HepG2 (cell line): ENCODE measurements around the gene ZFP62. TPM values are rescaled to one million over a fixed set of nuclear protein-coding genes. Genes with fewer than 3 reads are reported as not detected.
"Not testable (repeated sequence)": the region's sequence is repeated elsewhere in the genome, so short reads cannot be mapped to it uniquely, and the experiment has no call there.

Source experiments
- ATAC-seq: fragments of 200-7000 bp; cut with Tn5 transposase; 3 replicates; pipeline ENCODE4 v1.9.1; 2020; ENCODE audit warnings: mild to moderate bottlenecking, moderate library complexity
- BruUV-seq: library from RNA; stranded (reverse); fragments of 400-500 nt; replicated peaks from 2 replicates; lab custom pipeline; 2021; lab: Mats Ljungman, UMichigan
- CTCF ChIA-PET: fragments of 300-600 bp; formaldehyde crosslinking; extraction: SDS; loops from one replicate; lab custom pipeline; 2021; ENCODE audit warnings: low total read pairs, inconsistent platforms, low intra/inter-chr PET ratio; lab: Yijun Ruan, JAX
- POLR2A ChIA-PET: fragments of 350-600 bp; sonication (Branson Sonifier 250); formaldehyde crosslinking; loops from one replicate; lab custom pipeline; 2020; ENCODE audit warnings: antibody characterized with exemption, inconsistent platforms; lab: Yijun Ruan, JAX
- DNase-seq: peaks from one replicate; pipeline ENCODE4 v3.0.0-alpha.2; 2015; ENCODE audit warnings: low spot score
- FAIRE-seq: peaks from 3 replicates; lab custom pipeline; 2011; peaks lifted over from hg19 to GRCh38; lab: Jason Lieb, UNC
- H2AFZ ChIP-seq: one replicate; pipeline ENCODE4 v1.6.1; 2011; ENCODE audit warnings: low read length, inconsistent platforms
- H3K27ac ChIP-seq: fragments of 300-600 bp; 3 replicates; pipeline ENCODE4 v1.8.0; 2011; ENCODE audit warnings: mixed run types, mild to moderate bottlenecking, mixed read lengths, low read length, inconsistent platforms; ENCODE audit not compliant: insufficient read depth; ENCODE audit errors: extremely low read length
- H3K27me3 ChIP-seq, 2 experiments: fragments of 200-600 bp in 1 of 2; 2 replicates in 1 of 2; 3 replicates in 1 of 2; pipeline versions ENCODE4 v1.6.0 to v1.8.0; 2011; ENCODE audit warnings: low read length in 2 of 2, mild to moderate bottlenecking in 2 of 2, moderate library complexity in 2 of 2, inconsistent platforms in 1 of 2; ENCODE audit not compliant: insufficient read depth in 2 of 2, control insufficient read depth in 1 of 2
- H3K36me3 ChIP-seq, 2 experiments: fragments of 200-600 bp in 1 of 2; replicated peaks in 1 of 2; 2 replicates in 1 of 2; 3 replicates in 1 of 2; pipeline versions ENCODE4 v1.5.1 to v1.8.0; 2011; ENCODE audit warnings: low read length in 2 of 2, inconsistent platforms in 1 of 2; ENCODE audit not compliant: insufficient read depth in 2 of 2, control insufficient read depth in 1 of 2
- H3K4me1 ChIP-seq: 2 replicates; pipeline ENCODE4 v1.5.1; 2012; ENCODE audit warnings: low read length, inconsistent platforms; ENCODE audit not compliant: insufficient read depth
- H3K4me2 ChIP-seq: 2 replicates; pipeline ENCODE4 v1.6.0; 2011; ENCODE audit warnings: low read depth, low read length, inconsistent platforms
- H3K4me3 ChIP-seq, 3 experiments: fragments of 200-600 bp in 1 of 3; sonication (generic), shearing (Covaris generic) in 1 of 3; replicated peaks in 1 of 3; 2 replicates each; pipeline ENCODE4 v1.5.1; 2011 to 2016; ENCODE audit warnings: low read length in 3 of 3, inconsistent platforms in 2 of 3, low read depth in 2 of 3, mild to moderate bottlenecking in 2 of 3, control low read depth in 1 of 3, mixed read lengths in 1 of 3; ENCODE audit not compliant: insufficient read depth in 1 of 3
- H3K79me2 ChIP-seq: one replicate; pipeline ENCODE4 v1.6.1; 2011; ENCODE audit warnings: low read length, inconsistent platforms; ENCODE audit not compliant: insufficient read depth
- H3K9ac ChIP-seq: 2 replicates; pipeline ENCODE4 v1.6.0; 2011; ENCODE audit warnings: mild to moderate bottlenecking, low read depth, low read length, inconsistent platforms; ENCODE audit not compliant: insufficient read depth
- H3K9me3 ChIP-seq: 2 replicates; pipeline ENCODE4 v1.5.1; 2012; ENCODE audit warnings: mild to moderate bottlenecking, low read length
- H4K20me1 ChIP-seq: 2 replicates; pipeline ENCODE4 v1.6.0; 2011; ENCODE audit warnings: inconsistent platforms, mild to moderate bottlenecking, low read length, moderate library complexity; ENCODE audit not compliant: insufficient read depth
- ATRX ChIP-seq: sonication (generic); formaldehyde crosslinking; IDR thresholded peaks from 2 replicates; pipeline ENCODE4 v1.4.0; 2020; ENCODE audit warnings: missing genetic modification reagents, borderline replicate concordance
- BRD4 ChIP-seq: sonication (generic); formaldehyde crosslinking; IDR thresholded peaks from 2 replicates; pipeline ENCODE4 v1.4.0; 2020; ENCODE audit warnings: missing genetic modification reagents
- HNF1A ChIP-seq, 2 experiments: sonication (generic) in 1 of 2; formaldehyde crosslinking in 1 of 2; IDR thresholded peaks; 2 replicates each; pipeline versions ENCODE4 v1.4.0 to v1.6.1; 2016 to 2020; ENCODE audit warnings: borderline replicate concordance in 1 of 2, low read depth in 1 of 2, mild to moderate bottlenecking in 1 of 2, missing genetic modification reagents in 1 of 2
- JUN ChIP-seq: sonication (generic); formaldehyde crosslinking; IDR thresholded peaks from 2 replicates; pipeline ENCODE4 v1.4.0; 2020; ENCODE audit warnings: mild to moderate bottlenecking, missing genetic modification reagents
- KDM5B ChIP-seq: sonication (generic); formaldehyde crosslinking; IDR thresholded peaks from 2 replicates; pipeline ENCODE4 v1.4.0; 2020; ENCODE audit warnings: missing genetic modification reagents, mild to moderate bottlenecking, borderline replicate concordance
- KLF16 ChIP-seq, 2 experiments: sonication (generic) in 1 of 2; formaldehyde crosslinking in 1 of 2; IDR thresholded peaks; 2 replicates each; pipeline versions ENCODE4 v1.6.1 to v1.8.0; 2016 to 2023; ENCODE audit warnings: missing genetic modification reagents in 2 of 2, missing compliant biosample characterization in 1 of 2
- PRDM10 ChIP-seq: sonication (generic); formaldehyde crosslinking; IDR thresholded peaks from 2 replicates; pipeline ENCODE4 v1.4.0; 2020; ENCODE audit warnings: low read depth, missing genetic modification reagents
- RARA ChIP-seq: IDR thresholded peaks from 2 replicates; pipeline ENCODE4 v1.6.1; 2016; ENCODE audit warnings: missing genetic modification reagents, missing compliant biosample characterization
- SAFB2 ChIP-seq: sonication (generic); formaldehyde crosslinking; IDR thresholded peaks from 2 replicates; pipeline ENCODE4 v1.5.1; 2020; ENCODE audit warnings: missing genetic modification reagents, low read depth, mild to moderate bottlenecking, borderline replicate concordance
- SP1 ChIP-seq, 2 experiments: fragments of 450-650 bp in 1 of 2; sonication (generic) in 1 of 2; formaldehyde crosslinking in 1 of 2; IDR thresholded peaks; 2 replicates each; pipeline versions ENCODE4 v1.4.0 to v1.6.1; 2016 to 2020; ENCODE audit warnings: missing genetic modification reagents in 1 of 2
- ZNF205 ChIP-seq: IDR thresholded peaks from 2 replicates; pipeline ENCODE4 v1.6.1; 2018; ENCODE audit warnings: missing biosample characterization, missing genetic modification reagents
- ZNF547 ChIP-seq: sonication (generic); formaldehyde crosslinking; IDR thresholded peaks from 2 replicates; pipeline ENCODE4 v1.5.1; 2020; ENCODE audit warnings: mild to moderate bottlenecking, missing genetic modification reagents
- ZNF839 ChIP-seq: sonication (generic); formaldehyde crosslinking; IDR thresholded peaks from 2 replicates; pipeline ENCODE4 v1.4.0; 2020; ENCODE audit warnings: missing genetic modification reagents, mild to moderate bottlenecking, borderline replicate concordance
- ZSCAN12 ChIP-seq: sonication (generic); formaldehyde crosslinking; IDR thresholded peaks from 2 replicates; pipeline ENCODE4 v1.9.0; 2021; ENCODE audit warnings: mild to moderate bottlenecking, missing genetic modification reagents
- WGBS: methylation state at CpG from one replicate; pipeline ENCODE4 v1.1.6; 2017; ENCODE audit warnings: low lambda C conversion rate; 5-methylcytosine and 5-hydroxymethylcytosine counted together
- in situ Hi-C: cut with HindIII; loops from 2 replicates; pipeline ENCODE4 v1.10.0; 2017; ENCODE audit warnings: low pct_unique_long_range_greater_than_20kb; ENCODE audit not compliant: extremely low pct_ligation_motif_present
- intact Hi-C: fragments of 100-400 bp; cut with micrococcal nuclease; formaldehyde crosslinking; loops from one replicate; pipeline ENCODE4 v1.10.0; 2022; ENCODE audit not compliant: unreplicated experiment
- polyA plus RNA-seq, 8 experiments: library from polyadenylated mRNA; depleted of rRNA in 3 of 8; stranded (reverse) in 7 of 8; unstranded in 1 of 8; fragments of >200 nt; fragmentation: Illumina TruSeq in 4 of 8; extraction: Trizol in 4 of 8; gene quantifications; 2 replicates each; pipeline versions ENCODE4 v1.2.1 to v1.2.3, GENCODE V29; 2011 to 2016; ENCODE audit warnings: low read depth in 4 of 8, missing spikeins in 1 of 8, mixed read lengths in 1 of 8; ENCODE audit not compliant: insufficient read depth in 1 of 8
- total RNA-seq, 5 experiments: library from RNA; depleted of rRNA; stranded (reverse); fragments of >200 nt; fragmentation: Illumina TruSeq; extraction: Trizol; gene quantifications; 2 replicates each; pipeline ENCODE4 v1.2.3, GENCODE V29; 2016; ENCODE audit warnings: low read depth in 1 of 5

Gene ZFP62
- total and polyA plus RNA-seq, 2 of the 13 experiments (the other 11 are each of a cell fraction or from before 2014, with no cell fraction given), result 8.2 to 19.4 TPM

- not testable (repeated sequence) for TF ChIP-seq HNF1A (IDR thresholded peaks at IDR 0.05; ENCODE audit: low read depth); SP1 (IDR thresholded peaks at IDR 0.05)
- peak; percentile 51; the same call in 1 of the 2 replicates for TF ChIP-seq HNF1A (CRISPR knock-in tag; IDR thresholded peaks at IDR 0.05; ENCODE audit: borderline replicate concordance)
- peak; percentile 20; the same call in 1 of the 2 replicates for TF ChIP-seq KDM5B (CRISPR knock-in tag)
- peak; percentile 47 for TF ChIP-seq RARA (CRISPR knock-in tag)
- TF ChIP-seq SP1 (CRISPR knock-in tag; IDR thresholded peaks at IDR 0.05), result peak; percentile 85
- TF ChIP-seq KLF16 (CRISPR knock-in tag; IDR thresholded peaks at IDR 0.05), result peak in 1 of 2 experiments; percentile 69; a peak in 1 of 4 replicates
Measured at GRCh38 chr5:180885845-180886529, 24.9 kb upstream of the ZFP62 start (continued).

- ATAC-seq (no peak), DNase-seq (no peak), FAIRE-seq (no peak)
- intact Hi-C loops (no loop called here), in situ Hi-C loops (no loop called here)
- Histone ChIP-seq H3K4me3 (no peak overlapping the region), H3K4me1 (no peaks in the 10 kb centered on the region), H3K4me2 (no peak overlapping the region), H3K27ac (no peak overlapping the region), H2AFZ (no peak overlapping the region), H4K20me1 (no peaks in the 10 kb centered on the region), H3K27me3 (no peaks in the 10 kb centered on the region), H3K79me2 (no peaks in the 10 kb centered on the region), H3K9ac (no peak overlapping the region), H3K9me3 (no peaks in the 10 kb centered on the region), H3K36me3 (no peaks in the 10 kb centered on the region)
- BruUV-seq, result no TSS peak
- 56% methylated on average over 10 of the region's 10 CpGs for WGBS
- POLR2A ChIA-PET, result no interaction called here
- CTCF ChIA-PET, result no interaction called here
- TF ChIP-seq JUN (CRISPR knock-in tag) (no peak), BRD4 (CRISPR knock-in tag) (no peak), SAFB2 (no peak), ZSCAN12 (CRISPR knock-in tag) (no peak), ZNF547 (CRISPR knock-in tag) (no peak), ZNF839 (no peak), ZNF205 (no peak), ATRX (CRISPR knock-in tag) (no peak), PRDM10 (no peak)
Measured at GRCh38 chr5:180875860-180876426, 14.9 kb upstream of the ZFP62 start.
